PC-3 (cell line): Measurements from ENCODE around the gene DNAJB1. TPM values are rescaled to one million over a fixed set of nuclear protein-coding genes. Genes with fewer than 3 reads are reported as not detected.
A peak's percentile ranks its signal among the peaks of the same experiment; 100 is the strongest.

Source experiments
- ATAC-seq: fragments of 200-7000 bp; cut with Tn5 transposase; 2 replicates; pipeline ENCODE4 v1.9.1; 2020; ENCODE audit warnings: mild to moderate bottlenecking, moderate library complexity
- BruUV-seq: library from RNA; stranded (reverse); fragments of 400-500 nt; replicated peaks from 2 replicates; lab custom pipeline; 2021; lab: Mats Ljungman, UMichigan
- CTCF ChIA-PET: fragments of 300-600 bp; sonication (Branson Sonifier 250); formaldehyde crosslinking; loops from one replicate; lab custom pipeline; 2022; ENCODE audit warnings: antibody characterized with exemption; lab: Charles Lee
- POLR2A ChIA-PET: fragments of 300-600 bp; sonication (Branson Sonifier 250); formaldehyde crosslinking; loops from one replicate; lab custom pipeline; 2022; ENCODE audit warnings: antibody characterized with exemption; ENCODE audit not compliant: unreplicated experiment; lab: Charles Lee
- DNase-seq: peaks from one replicate; pipeline ENCODE4 v3.0.0-alpha.2; 2015
- H2AFZ ChIP-seq: fragments of 300-600 bp; sonication (generic); 2 replicates; pipeline ENCODE4 v1.6.0; 2016; ENCODE audit warnings: antibody characterized with exemption, low read length
- H3F3A ChIP-seq: fragments of 300-600 bp; sonication (generic); one replicate; pipeline ENCODE4 v1.6.0; 2017; ENCODE audit warnings: antibody characterized with exemption, low read length, control low read depth, mild to moderate bottlenecking; ENCODE audit not compliant: unreplicated experiment
- H3K27ac ChIP-seq: fragments of 300-600 bp; sonication (generic); 2 replicates; pipeline ENCODE4 v1.5.1; 2016; ENCODE audit warnings: mild to moderate bottlenecking, low read length
- H3K27me3 ChIP-seq: fragments of 300-600 bp; sonication (generic); 2 replicates; pipeline ENCODE4 v1.6.1; 2016; ENCODE audit warnings: low read length, mixed read lengths
- H3K36me3 ChIP-seq: fragments of 300-600 bp; sonication (generic); 2 replicates; pipeline ENCODE4 v1.6.1; 2016; ENCODE audit warnings: low read depth, mixed run types, low read length, mixed read lengths
- H3K4me1 ChIP-seq: fragments of 300-600 bp; sonication (generic); 2 replicates; pipeline ENCODE4 v1.5.1; 2016; ENCODE audit warnings: low read length; ENCODE audit not compliant: insufficient read depth
- H3K4me2 ChIP-seq: fragments of 300-600 bp; sonication (generic); 2 replicates; pipeline ENCODE4 v1.6.0; 2016; ENCODE audit warnings: low read length
- H3K4me3 ChIP-seq: fragments of 300-600 bp; sonication (generic); 2 replicates; pipeline ENCODE4 v1.5.1; 2016; ENCODE audit warnings: mild to moderate bottlenecking, low read length, mixed read lengths
- H3K79me2 ChIP-seq: fragments of 300-600 bp; sonication (generic); 2 replicates; pipeline ENCODE4 v1.6.1; 2017; ENCODE audit warnings: low read length, mixed read lengths
- H3K9ac ChIP-seq: fragments of 300-600 bp; sonication (generic); 2 replicates; pipeline ENCODE4 v1.6.0; 2016; ENCODE audit warnings: mild to moderate bottlenecking, low read length
- H3K9me2 ChIP-seq: fragments of 300-600 bp; sonication (generic); replicated peaks from 2 replicates; pipeline ENCODE4 v1.6.1; 2016; ENCODE audit warnings: mixed run types, low read length, mixed read lengths
- H3K9me3 ChIP-seq: fragments of 300-600 bp; sonication (generic); 2 replicates; pipeline ENCODE4 v1.6.1; 2016; ENCODE audit warnings: low read length, mixed read lengths
- H4K20me1 ChIP-seq: fragments of 300-600 bp; sonication (generic); 2 replicates; pipeline ENCODE4 v1.6.1; 2016; ENCODE audit warnings: low read length, mixed read lengths
- CTCF ChIP-seq: fragments of 300-600 bp; sonication (generic); conservative IDR thresholded peaks from 2 replicates; pipeline ENCODE4 v1.5.1; 2017; ENCODE audit warnings: antibody characterized with exemption, low read depth, mild to moderate bottlenecking, low read length
- EZH2 ChIP-seq: fragments of 300-600 bp; sonication (generic); IDR thresholded peaks from one replicate; pipeline ENCODE4 v1.6.1; 2017; ENCODE audit warnings: antibody characterized with exemption, mild to moderate bottlenecking, low read length; ENCODE audit not compliant: unreplicated experiment
- EZH2phosphoT487 ChIP-seq: fragments of 300-600 bp; sonication (generic); IDR thresholded peaks from 2 replicates; pipeline ENCODE4 v1.6.1; 2018; ENCODE audit warnings: mild to moderate bottlenecking, antibody characterized with exemption, low read length, borderline replicate concordance
- intact Hi-C: fragments of 100-400 bp; cut with micrococcal nuclease; formaldehyde crosslinking; loops from 2 replicates; pipeline ENCODE4 v1.9.0; 2023
- total RNA-seq: library from RNA; depleted of rRNA; stranded (reverse); fragments of >200 nt; gene quantifications from 2 replicates; pipeline ENCODE4 v1.2.3, GENCODE V29; 2014

The DNAJB1 gene
- total RNA-seq, 1 experiment from 2014 or later: 167 TPM

- Histone ChIP-seq H4K20me1 (peaks cover 7% of the 10 kb centered on the region; the same call in 1 of the 2 replicates), H3K27ac (peak within 1 kb of the TSS; percentile 26), H3K27me3 (no peaks in the 10 kb centered on the region), H2AFZ (peak within 1 kb of the TSS; percentile 93), H3K9ac (peak within 1 kb of the TSS; percentile 72), H3K4me2 (peak within 1 kb of the TSS; percentile 87), H3F3A (no peaks in the 10 kb centered on the region), H3K9me3 (no peaks in the 10 kb centered on the region), H3K36me3 (no peaks in the 10 kb centered on the region; the same call in 1 of the 2 replicates), H3K79me2 (peaks cover 46% of the 10 kb centered on the region), H3K4me1 (peaks cover 18% of the 10 kb centered on the region), H3K9me2 (no peaks in the 10 kb centered on the region), H3K4me3 (peak within 1 kb of the TSS; percentile 79)
- ATAC-seq: peak; percentile 96
- TF ChIP-seq EZH2phosphoT487 (no peak), EZH2 (no peak), CTCF (no peak)
- intact Hi-C loops: loop anchor here (2.0 kb wide), 1 partner anchor 33 kb away; the partner anchor contains the start of gene GIPC1
- CTCF ChIA-PET: no interaction called here
- BruUV-seq: TSS peak; percentile 76
- POLR2A ChIA-PET: no interaction called here
- DNase-seq: peak; percentile 100
These were observed 11.2 kb upstream of the DNAJB1 start, which contains the start of gene TECR for GRCh38 chr19:14529254-14530004. TECR (plus strand) TSS chr19:14529594; CDS start chr19:14529697, 103 bp downstream.

- intact Hi-C loops: loop anchor here (2.0 kb wide), 1 partner anchor 32 kb away; the partner anchor contains the start of gene GIPC1
- Histone ChIP-seq H3K4me1 (peaks cover 18% of the 10 kb centered on the region), H3K9me3 (no peaks in the 10 kb centered on the region), H3K27ac (no peak overlapping the region), H3K9ac (peak overlapping the region; percentile 43), H3K4me2 (peak overlapping the region; percentile 87), H2AFZ (peak overlapping the region; percentile 93), H4K20me1 (peaks cover 7% of the 10 kb centered on the region; the same call in 1 of the 2 replicates), H3K27me3 (no peaks in the 10 kb centered on the region), H3K4me3 (peak overlapping the region; percentile 79), H3F3A (no peaks in the 10 kb centered on the region), H3K36me3 (no peaks in the 10 kb centered on the region), H3K9me2 (no peaks in the 10 kb centered on the region), H3K79me2 (peaks cover 41% of the 10 kb centered on the region)
- ChIA-PET POLR2A (no interaction called here), CTCF (no interaction called here)
- ATAC-seq (no peak), DNase-seq (no peak)
- TF ChIP-seq EZH2phosphoT487: no peak
- no peak for TF ChIP-seq EZH2
- TF ChIP-seq CTCF: no peak
- TSS peak; percentile 49 for BruUV-seq
These were observed 10.4 kb upstream of the DNAJB1 start for GRCh38 chr19:14528419-14529253.
